Measurements from ENCODE around the gene RALBP1.
A peak's percentile ranks its signal among the peaks of the same experiment; 100 is the strongest.

The RALBP1 gene

GRCh38 chr18:9552616-9553015, 77.3 kb downstream of the RALBP1 start:
- no peak for DNase-seq

DNA sequence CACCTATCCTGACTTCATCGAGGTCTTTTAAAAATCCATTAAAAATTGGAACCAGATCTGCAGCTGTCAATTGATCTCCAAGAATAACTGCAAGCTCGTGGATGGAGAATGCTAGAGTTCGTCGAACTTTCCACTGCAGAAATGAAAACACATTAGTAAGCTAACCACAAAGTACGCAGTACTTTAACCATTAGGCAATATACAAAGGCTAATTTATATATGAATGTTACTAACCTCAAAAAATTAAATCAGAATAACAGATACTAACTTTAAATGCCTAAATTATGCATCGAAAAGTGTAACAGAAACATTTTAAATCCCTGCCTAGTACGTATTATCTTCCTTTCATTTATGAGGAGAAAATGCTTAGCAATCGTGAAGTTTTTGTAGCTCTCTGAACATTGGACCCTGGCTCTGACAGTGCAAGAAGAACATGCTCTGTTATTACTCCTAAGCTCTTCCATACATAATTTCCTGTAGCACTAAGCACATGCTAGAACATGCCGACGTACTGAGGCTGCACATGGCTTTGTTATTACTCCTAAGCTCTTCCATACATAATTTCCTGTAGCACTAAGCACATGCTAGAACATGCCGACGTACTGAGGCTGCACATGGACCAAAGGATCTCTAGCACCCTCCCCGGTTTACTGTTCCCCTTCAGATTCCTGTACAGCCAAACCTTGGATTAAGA, 82.1 kb downstream of the RALBP1 start:
- no peak for DNase-seq

DNA sequence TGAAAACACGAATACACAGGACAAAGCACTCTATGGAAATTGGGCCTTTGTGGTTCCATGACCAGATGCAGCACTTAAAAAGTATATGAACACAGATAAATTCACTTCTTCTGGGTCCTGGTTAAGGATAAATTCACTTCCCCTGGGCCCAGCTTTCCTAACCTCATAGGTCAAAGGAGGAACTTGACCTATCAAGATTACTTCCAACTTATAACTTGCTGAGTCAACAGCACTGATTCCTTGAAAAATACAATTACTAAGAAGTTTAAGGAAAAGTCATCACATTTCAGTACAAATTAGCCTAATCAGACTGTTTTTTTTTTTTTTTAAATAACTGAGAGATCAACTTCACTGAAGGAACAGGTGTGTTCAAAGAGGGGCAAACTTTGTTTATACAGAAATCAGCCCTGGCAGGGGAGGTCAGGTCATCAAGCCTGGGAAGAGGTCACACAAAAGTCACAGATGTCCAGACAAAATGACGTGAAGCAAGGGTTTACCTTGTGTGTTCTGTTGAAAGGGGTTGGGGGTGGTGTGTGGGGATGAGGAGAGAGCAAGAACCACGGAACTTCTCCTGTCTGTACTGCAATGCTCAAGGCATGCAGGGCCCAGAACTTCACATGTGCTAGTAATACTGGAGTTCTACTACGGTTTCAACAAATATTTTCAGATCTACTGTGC, 83.2 kb downstream of the RALBP1 start:
- no peak for DNase-seq

DNA sequence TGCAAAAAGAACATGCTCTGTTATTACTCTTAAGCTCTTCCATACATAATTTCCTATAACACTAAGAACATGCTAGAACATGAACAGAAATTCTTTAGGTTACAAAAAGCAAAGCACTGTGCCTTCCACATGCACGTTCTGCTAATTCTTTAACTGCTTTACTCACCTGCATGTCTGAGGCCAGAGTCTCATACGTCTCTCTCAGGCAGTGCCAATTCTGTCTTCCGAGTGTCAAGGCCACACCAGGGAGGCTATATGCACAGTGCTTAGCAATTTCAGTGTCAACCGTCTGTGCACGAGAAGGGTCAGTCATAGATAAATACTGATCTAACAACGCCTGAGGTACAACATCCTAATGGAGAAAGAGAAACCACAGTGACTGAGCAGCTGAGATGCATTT, 83.9 kb downstream of the RALBP1 start:
- no peak for DNase-seq

DNA sequence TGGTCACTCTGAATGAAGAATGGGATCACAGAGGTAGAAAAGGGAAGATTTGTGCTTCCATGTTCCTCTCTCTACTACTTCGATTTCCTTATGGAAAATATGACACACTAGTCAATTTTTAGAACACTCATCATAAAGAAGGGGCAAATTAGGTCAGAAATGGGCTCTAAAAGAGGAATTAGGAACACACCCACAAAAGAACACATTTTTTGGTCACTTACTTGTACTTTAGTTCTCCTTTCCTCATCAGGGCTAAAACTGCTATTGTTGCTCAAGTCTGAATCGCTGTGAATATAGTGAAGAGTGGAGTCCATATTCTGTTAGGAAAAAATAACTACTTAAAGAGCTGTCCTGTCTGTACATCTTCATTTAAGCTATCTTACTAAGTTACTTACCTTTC, 86.4 kb downstream of the RALBP1 start:
- no peak for DNase-seq

- no peak for DNase-seq
These were observed 87.3 kb downstream of the RALBP1 start for GRCh38 chr18:9562584-9562983.

GRCh38 chr18:9563331-9563730, 88.0 kb downstream of the RALBP1 start:
- no peak for DNase-seq

GRCh38 chr18:9565407-9565806, 90.1 kb downstream of the RALBP1 start:
- no peak for DNase-seq

- DNase-seq = no peak
These were observed 92.9 kb downstream of the RALBP1 start for GRCh38 chr18:9568186-9568585.

DNA sequence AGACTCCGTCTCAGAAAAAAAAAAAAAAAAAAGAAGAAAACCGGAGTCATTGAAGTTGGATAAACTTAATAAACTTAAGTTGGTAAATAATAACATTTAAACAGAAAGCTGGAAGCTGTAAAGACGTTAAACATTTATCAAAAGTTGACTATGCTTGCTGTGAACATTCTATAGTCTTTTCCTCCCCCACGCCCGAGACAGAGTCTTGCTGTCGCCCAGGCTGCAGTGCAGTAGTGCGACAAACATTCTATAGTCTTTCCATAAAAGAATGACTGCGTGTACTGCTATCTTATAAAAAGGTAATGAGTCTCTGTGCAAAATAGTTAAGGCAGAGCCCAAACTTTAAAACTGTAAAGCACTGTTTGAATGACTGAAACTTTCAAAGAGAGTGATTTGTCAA, 93.9 kb downstream of the RALBP1 start:
- DNase-seq = no peak

DNA sequence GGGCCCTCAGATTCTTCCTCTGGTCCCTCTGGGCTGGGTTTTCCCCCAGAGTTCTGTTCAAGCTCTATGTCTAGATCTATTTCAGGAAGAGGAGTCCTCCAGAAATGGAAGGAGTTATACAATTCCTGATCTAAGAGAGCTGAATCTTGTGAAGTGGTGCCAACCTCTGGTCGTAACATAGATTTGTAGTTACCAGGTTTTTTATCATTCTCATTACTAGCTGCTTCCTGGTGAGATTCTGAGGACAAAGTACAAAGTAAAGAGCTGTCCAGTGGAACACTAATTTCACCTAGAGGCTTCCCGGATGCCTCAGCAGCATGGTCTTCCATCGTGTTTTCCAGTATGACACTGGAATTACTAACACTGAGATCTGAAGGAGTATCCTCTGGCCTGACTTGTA, 94.9 kb downstream of the RALBP1 start:
- DNase-seq = no peak

DNA sequence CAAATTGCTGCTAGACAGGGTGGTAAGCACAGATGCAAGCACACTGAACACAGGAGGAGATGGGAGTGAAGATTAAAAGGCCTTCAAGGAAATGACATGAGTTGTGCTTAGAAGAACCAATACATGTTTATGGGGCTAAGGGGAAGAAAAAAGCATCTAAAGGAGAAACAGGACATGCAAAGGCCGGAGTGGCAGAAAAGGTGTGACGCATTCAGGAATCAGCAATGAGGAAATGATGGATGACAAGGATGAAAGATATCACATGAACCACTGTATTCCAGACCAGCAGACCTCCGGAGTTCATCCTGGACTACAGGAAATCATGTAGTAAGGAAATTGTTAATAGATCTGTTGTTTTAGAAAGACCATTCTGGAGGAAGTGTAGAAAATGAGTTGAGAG, 96.2 kb downstream of the RALBP1 start:
- DNase-seq = no peak

- no peak for DNase-seq
These were observed 99.3 kb downstream of the RALBP1 start for GRCh38 chr18:9574473-9575115.

- peak in 1 of 2 experiments; percentile 9 for DNase-seq
These were observed 100.2 kb downstream of the RALBP1 start for GRCh38 chr18:9575558-9575957.

- DNase-seq = no peak
These were observed 102.0 kb downstream of the RALBP1 start for GRCh38 chr18:9577361-9577760.

- DNase-seq = no peak
These were observed 103.0 kb downstream of the RALBP1 start for GRCh38 chr18:9578306-9578705.

- DNase-seq = no peak
These were observed 106.4 kb downstream of the RALBP1 start for GRCh38 chr18:9581667-9582066.

DNA sequence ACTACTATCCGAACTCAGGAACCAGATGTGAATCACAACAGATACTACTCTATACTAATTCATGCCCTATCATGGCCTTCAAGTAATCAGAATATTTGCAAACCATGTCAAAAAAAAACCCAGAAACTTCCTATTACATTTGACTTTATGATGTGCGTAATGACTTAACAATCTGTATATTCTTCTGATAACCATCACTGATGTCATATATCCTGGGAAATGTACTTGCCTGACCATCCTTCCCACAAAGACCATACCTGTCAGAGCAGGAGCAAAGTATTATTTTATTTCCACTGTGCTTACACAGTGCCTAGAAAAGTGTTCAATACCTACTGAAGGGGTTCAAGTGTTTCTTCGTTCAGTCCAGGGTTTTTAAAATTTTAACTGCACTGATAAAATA, 111.5 kb downstream of the RALBP1 start:
- no peak for DNase-seq
